H1 (cell line): ENCODE results near the gene COL6A1. TPM values are rescaled to one million over a fixed set of nuclear protein-coding genes. Genes with fewer than 3 reads are reported as not detected.

Experiments used
- CTCF ChIA-PET: fragments of 300-600 bp; sonication (Branson Sonifier 250); formaldehyde crosslinking; loops from one replicate; lab custom pipeline; 2021; ENCODE audit not compliant: partially characterized antibody; lab: Charles Lee
- POLR2A ChIA-PET: fragments of 300-600 bp; sonication (Branson Sonifier 250); formaldehyde crosslinking; loops from one replicate; lab custom pipeline; 2021; ENCODE audit warnings: inconsistent platforms; ENCODE audit not compliant: partially characterized antibody; lab: Charles Lee
- DNase-seq, 2 experiments: peaks; one replicate each; pipeline versions ENCODE4 v3.0.0 to v3.0.0-alpha.2; 2010 to 2022; ENCODE audit warnings: low spot score in 2 of 2, low read depth in 1 of 2, mixed read lengths in 1 of 2
- FAIRE-seq: peaks from 2 replicates; lab custom pipeline; 2011; peaks lifted over from hg19 to GRCh38; lab: Jason Lieb, UNC
- H2AFZ ChIP-seq: 2 replicates; pipeline ENCODE4 v1.8.1; 2012; ENCODE audit warnings: low read length, inconsistent platforms
- H2AK5ac ChIP-seq: 2 replicates; pipeline ENCODE4 v1.6.1; 2013; ENCODE audit warnings: low read depth, low read length
- H2BK120ac ChIP-seq: replicated peaks from 2 replicates; pipeline ENCODE3; 2013; ENCODE audit warnings: low read depth, low read length, inconsistent platforms
- H2BK12ac ChIP-seq: 2 replicates; pipeline ENCODE4 v1.6.1; 2013; ENCODE audit warnings: low read depth, low read length
- H2BK15ac ChIP-seq: 2 replicates; pipeline ENCODE4 v1.6.1; 2013; ENCODE audit warnings: low read length
- H2BK20ac ChIP-seq: 2 replicates; pipeline ENCODE4 v1.6.1; 2013; ENCODE audit warnings: low read length
- H2BK5ac ChIP-seq: 2 replicates; pipeline ENCODE4 v1.6.1; 2013; ENCODE audit warnings: low read depth, low read length
- H3K14ac ChIP-seq: 2 replicates; pipeline ENCODE4 v1.6.1; 2013; ENCODE audit warnings: inconsistent platforms; ENCODE audit not compliant: insufficient read length
- H3K18ac ChIP-seq: 2 replicates; pipeline ENCODE4 v1.6.1; 2013; ENCODE audit warnings: low read length; ENCODE audit errors: extremely low read depth
- H3K23ac ChIP-seq: 2 replicates; pipeline ENCODE4 v1.6.1; 2013; ENCODE audit warnings: inconsistent platforms; ENCODE audit not compliant: insufficient read length
- H3K23me2 ChIP-seq: 2 replicates; pipeline ENCODE4 v1.6.1; 2013; ENCODE audit warnings: low read depth, low read length
- H3K27ac ChIP-seq: 2 replicates; pipeline ENCODE4 v1.6.1; 2011; ENCODE audit warnings: low read depth, low read length, inconsistent platforms
- H3K27me3 ChIP-seq, 4 experiments: replicated peaks in 1 of 4; 1 replicate in 1 of 4; 2 replicates in 3 of 4; pipeline versions ENCODE4 v1.6.1 to v1.8.1; 2011 to 2013; ENCODE audit warnings: low read length in 3 of 4, mild to moderate bottlenecking in 3 of 4, inconsistent platforms in 2 of 4, mixed read lengths in 2 of 4, moderate library complexity in 1 of 4; ENCODE audit not compliant: control insufficient read depth in 3 of 4, insufficient read depth in 3 of 4; ENCODE audit errors: extremely low read depth in 1 of 4
- H3K36me3 ChIP-seq, 4 experiments: 2 replicates each; pipeline versions ENCODE4 v1.6.1 to v1.8.1; 2011 to 2013; ENCODE audit warnings: mild to moderate bottlenecking in 4 of 4, low read length in 3 of 4, moderate library complexity in 2 of 4, control low read depth in 1 of 4, inconsistent platforms in 1 of 4; ENCODE audit not compliant: insufficient read depth in 4 of 4, control insufficient read depth in 2 of 4
- H3K4ac ChIP-seq: replicated peaks from 2 replicates; pipeline ENCODE3; 2013; ENCODE audit warnings: low read length, low read depth, mixed read lengths, inconsistent platforms; ENCODE audit not compliant: insufficient read length
- H3K4me1 ChIP-seq, 4 experiments: replicated peaks in 1 of 4; 1 replicate in 1 of 4; 2 replicates in 3 of 4; pipeline versions ENCODE4 v1.6.1 to v1.8.1; 2011 to 2013; ENCODE audit warnings: low read length in 3 of 4, inconsistent platforms in 2 of 4, mixed read lengths in 1 of 4; ENCODE audit not compliant: insufficient read depth in 4 of 4, control insufficient read depth in 3 of 4
- H3K4me2 ChIP-seq, 2 experiments: 2 replicates each; pipeline versions ENCODE4 v1.6.1 to v1.8.1; 2011 to 2013; ENCODE audit warnings: low read depth in 2 of 2, low read length in 2 of 2, control low read depth in 1 of 2, inconsistent platforms in 1 of 2, mild to moderate bottlenecking in 1 of 2; ENCODE audit not compliant: insufficient read depth in 1 of 2
- H3K4me3 ChIP-seq, 4 experiments: fragments of 200-600, 300-600 bp in 1 of 4; sonication (generic), shearing (Covaris generic), sonication (Bioruptor Twin) in 1 of 4; 2 replicates each; pipeline versions ENCODE4 v1.5.1 to v1.8.1; 2011 to 2016; ENCODE audit warnings: low read length in 4 of 4, low read depth in 3 of 4, control low read depth in 2 of 4, inconsistent platforms in 2 of 4, mild to moderate bottlenecking in 2 of 4, mixed read lengths in 1 of 4, moderate library complexity in 1 of 4; ENCODE audit not compliant: insufficient read depth in 2 of 4; ENCODE audit errors: extremely low read depth in 1 of 4
- H3K56ac ChIP-seq: replicated peaks from 2 replicates; pipeline ENCODE3; 2013; ENCODE audit warnings: low read depth, mild to moderate bottlenecking, mixed read lengths, low read length, inconsistent platforms; ENCODE audit not compliant: insufficient read length
- H3K79me1 ChIP-seq: 2 replicates; pipeline ENCODE4 v1.6.1; 2013; ENCODE audit warnings: low read depth, low read length, control low read depth
- H3K79me2 ChIP-seq, 2 experiments: 2 replicates each; pipeline versions ENCODE4 v1.6.1 to v1.8.1; 2012 to 2013; ENCODE audit warnings: low read length in 2 of 2, mild to moderate bottlenecking in 2 of 2, inconsistent platforms in 1 of 2; ENCODE audit not compliant: insufficient read depth in 2 of 2, control insufficient read depth in 1 of 2
- H3K9ac ChIP-seq, 4 experiments: replicated peaks in 1 of 4; 1 replicate in 1 of 4; 2 replicates in 3 of 4; pipeline versions ENCODE4 v1.6.1 to v1.8.1; 2011 to 2013; ENCODE audit warnings: low read depth in 3 of 4, low read length in 3 of 4, control low read depth in 2 of 4, mild to moderate bottlenecking in 2 of 4, moderate library complexity in 2 of 4, inconsistent platforms in 1 of 4; ENCODE audit errors: extremely low read depth in 1 of 4
- H3K9me3 ChIP-seq, 2 experiments: 2 replicates each; pipeline versions ENCODE4 v1.6.1 to v1.8.1; 2012 to 2013; ENCODE audit warnings: mild to moderate bottlenecking in 2 of 2, moderate library complexity in 2 of 2, control low read depth in 1 of 2, inconsistent platforms in 1 of 2, low read depth in 1 of 2, low read length in 1 of 2, mixed read lengths in 1 of 2; ENCODE audit not compliant: insufficient read depth in 2 of 2
- H4K20me1 ChIP-seq, 2 experiments: replicated peaks in 1 of 2; 2 replicates each; pipeline versions ENCODE3 to v1.8.1; 2011 to 2013; ENCODE audit warnings: inconsistent platforms in 2 of 2, low read length in 2 of 2, mild to moderate bottlenecking in 1 of 2; ENCODE audit not compliant: insufficient read depth in 2 of 2, control insufficient read depth in 1 of 2
- H4K5ac ChIP-seq: 2 replicates; pipeline ENCODE4 v1.6.1; 2013; ENCODE audit warnings: low read length, low read depth, mixed read lengths, inconsistent platforms; ENCODE audit not compliant: insufficient read length
- H4K8ac ChIP-seq: 2 replicates; pipeline ENCODE4 v1.8.0; 2013; ENCODE audit warnings: mild to moderate bottlenecking, moderate library complexity, low read length, inconsistent platforms; ENCODE audit not compliant: insufficient read depth; ENCODE audit errors: extremely low read depth
- H4K91ac ChIP-seq: replicated peaks from 2 replicates; pipeline ENCODE3; 2013; ENCODE audit warnings: low read length, mixed read lengths, inconsistent platforms; ENCODE audit not compliant: insufficient read length
- ASH2L ChIP-seq: fragments of 200-600, 300-600 bp; sonication (generic); IDR thresholded peaks from one replicate; pipeline ENCODE4 v1.7.1; 2017; ENCODE audit warnings: low read length
- CHD1 ChIP-seq: IDR thresholded peaks from 2 replicates; pipeline ENCODE4 v1.6.1; 2012; ENCODE audit warnings: low read depth, low read length, improper control_type of control experiment
- HDAC2 ChIP-seq, 2 experiments: fragments of 300-600 bp in 1 of 2; sonication (generic) in 1 of 2; IDR thresholded peaks; 2 replicates each; pipeline ENCODE4 v1.6.1; 2011 to 2012; ENCODE audit warnings: low read depth in 2 of 2, low read length in 2 of 2, mild to moderate bottlenecking in 2 of 2, moderate library complexity in 2 of 2, borderline replicate concordance in 1 of 2, inconsistent platforms in 1 of 2
- JUN ChIP-seq: IDR thresholded peaks from 2 replicates; pipeline ENCODE4 v1.6.1; 2011; ENCODE audit warnings: low read depth, mild to moderate bottlenecking, improper control_type of control experiment, low read length
- KDM5A ChIP-seq: fragments of 200-600 bp; IDR thresholded peaks from 2 replicates; pipeline ENCODE4 v1.7.1; 2012; ENCODE audit warnings: mild to moderate bottlenecking, low read length, inconsistent platforms, mixed read lengths
- MAFK ChIP-seq: IDR thresholded peaks from 2 replicates; pipeline ENCODE4 v1.6.1; 2012; ENCODE audit warnings: low read depth, mild to moderate bottlenecking, improper control_type of control experiment, low read length
- POLR2AphosphoS5 ChIP-seq: IDR thresholded peaks from 2 replicates; pipeline ENCODE4 v1.6.1; 2011; ENCODE audit warnings: low read depth, low read length
- SIRT6 ChIP-seq: IDR thresholded peaks from one replicate; pipeline ENCODE4 v1.7.1; 2012; ENCODE audit warnings: low read length, inconsistent platforms
- ZNF274 ChIP-seq: IDR thresholded peaks from 2 replicates; pipeline ENCODE4 v1.7.0; 2012; ENCODE audit warnings: low read length, borderline replicate concordance; ENCODE audit errors: extremely low read depth
- WGBS, 2 experiments: shearing (Covaris generic) in 1 of 2; methylation state at CpG; one replicate each; pipeline versions ENCODE4 v1.1.6 to v1.1.7; 2013 to 2015; ENCODE audit warnings: low lambda C conversion rate in 2 of 2, mixed read lengths in 2 of 2, inconsistent platforms in 1 of 2, low coverage in 1 of 2, missing lambda C conversion rate in 1 of 2; ENCODE audit not compliant: insufficient replicate concordance in 2 of 2, insufficient coverage in 1 of 2, insufficient read length in 1 of 2; ENCODE audit errors: extremely low coverage in 1 of 2, missing lambda C conversion rate in 1 of 2; 5-methylcytosine and 5-hydroxymethylcytosine counted together
- polyA plus RNA-seq, 7 experiments: library from polyadenylated mRNA; depleted of rRNA in 3 of 7; stranded (reverse) in 5 of 7; unstranded in 2 of 7; fragments of >200 nt in 5 of 7; fragments of 200-250 nt in 2 of 7; gene quantifications; 1 replicate in 5 of 7; 2 replicates in 1 of 7; 4 replicates in 1 of 7; pipeline versions ENCODE4 v1.2.1 to v1.2.3, GENCODE V29; 2011 to 2013; ENCODE audit warnings: missing spikeins in 2 of 7, mixed read lengths in 2 of 7
- total RNA-seq: library from RNA; stranded (reverse); fragmentation: NEBNext Ultra II Directional; extraction: Animal tissue kit (Norgen Biotek cat#: 25700); gene quantifications from 2 replicates; pipeline ENCODE4 v1.2.1, GENCODE V29; 2021
- TF ChIP-seq, protein P1 (sequence below), 3 experiments: IDR thresholded peaks; 1 replicate in 2 of 3; 2 replicates in 1 of 3; pipeline versions ENCODE4 v1.5.1 to v1.6.1; 2011; ENCODE audit warnings: low read length in 3 of 3, mild to moderate bottlenecking in 3 of 3, inconsistent platforms in 2 of 3, low read depth in 1 of 3, moderate library complexity in 1 of 3; ENCODE audit not compliant: insufficient read depth in 1 of 3; ENCODE audit errors: control extremely low read depth in 1 of 3

COL6A1 gene
- total and polyA plus RNA-seq, 2 of the 8 experiments (the other 6 are each of a cell fraction or from before 2014, with no cell fraction given), result 100 to 115 TPM

- no peak overlapping the region for H2BK15ac ChIP-seq
- FAIRE-seq (no peak), DNase-seq (no peak)
- no peak overlapping the region for H4K91ac ChIP-seq
- H2BK12ac ChIP-seq, result no peak overlapping the region
- peaks cover 11% of the 10 kb centered on the region; the same call in 1 of the 2 replicates for H3K23me2 ChIP-seq
- H3K56ac ChIP-seq, result no peak overlapping the region
- H3K79me2 ChIP-seq, result 0 out of 4 replicates have a peak, but pooled peaks cover 0 to 4% of the 10 kb centered on the region in 2 experiments
- no peak overlapping the region for H2AK5ac ChIP-seq
- H2BK20ac ChIP-seq, result no peak overlapping the region
- peaks cover 0 to 14% of the 10 kb centered on the region in 2 experiments for H4K20me1 ChIP-seq
- no peak overlapping the region for H4K5ac ChIP-seq
- no peak overlapping the region for H4K8ac ChIP-seq
- no peak overlapping the region for H3K18ac ChIP-seq
- no peak overlapping the region for H3K27ac ChIP-seq
- H2BK120ac ChIP-seq, result no peak overlapping the region
- H3K14ac ChIP-seq, result no peak overlapping the region
- peaks cover 0 to 12% (median 3%) of the 10 kb centered on the region in 4 experiments; a peak in 3 of 7 replicates for H3K27me3 ChIP-seq
- no peak overlapping the region for H3K23ac ChIP-seq
- H3K4me2 ChIP-seq, result no peak overlapping the region
- H3K4me3 ChIP-seq, result no peak overlapping the region
- H3K9me3 ChIP-seq, result no peaks in the 10 kb centered on the region
- H3K4me1 ChIP-seq, result peaks cover 0 to 8% (median 5%) of the 10 kb centered on the region in 4 experiments; a peak in 5 of 7 replicates
- H3K4ac ChIP-seq, result no peak overlapping the region
- peaks cover 4% of the 10 kb centered on the region; the same call in 1 of the 2 replicates for H3K79me1 ChIP-seq
- ChIA-PET POLR2A (no interaction called here), CTCF (no interaction called here)
- peaks cover 0 to 42% (median 14%) of the 10 kb centered on the region in 4 experiments; a peak in 5 of 8 replicates for H3K36me3 ChIP-seq
- no peak overlapping the region for H3K9ac ChIP-seq
- H2BK5ac ChIP-seq, result no peak overlapping the region
- 87% methylated on average over 22 of the region's 36 CpGs; no CpG with 5 or more reads in 1 of the 2 experiments for WGBS, 2 experiments
- H2AFZ ChIP-seq, result no peak overlapping the region
- no peak for TF ChIP-seq SIRT6
- TF ChIP-seq ZNF274, result no peak
- no peak for TF ChIP-seq MAFK
- no peak for TF ChIP-seq CHD1
- no peak for TF ChIP-seq POLR2AphosphoS5
- TF ChIP-seq JUN, result no peak
- TF ChIP-seq ASH2L, result no peak
- TF ChIP-seq HDAC2 (IDR thresholded peaks at IDR 0.05; ENCODE audit: borderline replicate concordance in 1 of 2, low read depth in 2 of 2, low read length in 2 of 2), result no peak
- TF ChIP-seq, protein P1, sequence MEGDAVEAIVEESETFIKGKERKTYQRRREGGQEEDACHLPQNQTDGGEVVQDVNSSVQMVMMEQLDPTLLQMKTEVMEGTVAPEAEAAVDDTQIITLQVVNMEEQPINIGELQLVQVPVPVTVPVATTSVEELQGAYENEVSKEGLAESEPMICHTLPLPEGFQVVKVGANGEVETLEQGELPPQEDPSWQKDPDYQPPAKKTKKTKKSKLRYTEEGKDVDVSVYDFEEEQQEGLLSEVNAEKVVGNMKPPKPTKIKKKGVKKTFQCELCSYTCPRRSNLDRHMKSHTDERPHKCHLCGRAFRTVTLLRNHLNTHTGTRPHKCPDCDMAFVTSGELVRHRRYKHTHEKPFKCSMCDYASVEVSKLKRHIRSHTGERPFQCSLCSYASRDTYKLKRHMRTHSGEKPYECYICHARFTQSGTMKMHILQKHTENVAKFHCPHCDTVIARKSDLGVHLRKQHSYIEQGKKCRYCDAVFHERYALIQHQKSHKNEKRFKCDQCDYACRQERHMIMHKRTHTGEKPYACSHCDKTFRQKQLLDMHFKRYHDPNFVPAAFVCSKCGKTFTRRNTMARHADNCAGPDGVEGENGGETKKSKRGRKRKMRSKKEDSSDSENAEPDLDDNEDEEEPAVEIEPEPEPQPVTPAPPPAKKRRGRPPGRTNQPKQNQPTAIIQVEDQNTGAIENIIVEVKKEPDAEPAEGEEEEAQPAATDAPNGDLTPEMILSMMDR (IDR thresholded peaks at IDR 0.05; ENCODE audit: control extremely low read depth in 1 of 3, insufficient read depth in 1 of 3, low read depth in 1 of 3, low read length in 3 of 3), result no peak
- no peak for TF ChIP-seq KDM5A
Observed at GRCh38 chr21:45986316-45987051, 4.9 kb downstream of the COL6A1 start.
